Measurements from ENCODE around the gene USP12. TPM values are rescaled to one million over a fixed set of nuclear protein-coding genes. Genes with fewer than 3 reads are reported as not detected.

Gene USP12
- total RNA-seq, 1 donor from 2014 or later = 37.5 TPM

DNA sequence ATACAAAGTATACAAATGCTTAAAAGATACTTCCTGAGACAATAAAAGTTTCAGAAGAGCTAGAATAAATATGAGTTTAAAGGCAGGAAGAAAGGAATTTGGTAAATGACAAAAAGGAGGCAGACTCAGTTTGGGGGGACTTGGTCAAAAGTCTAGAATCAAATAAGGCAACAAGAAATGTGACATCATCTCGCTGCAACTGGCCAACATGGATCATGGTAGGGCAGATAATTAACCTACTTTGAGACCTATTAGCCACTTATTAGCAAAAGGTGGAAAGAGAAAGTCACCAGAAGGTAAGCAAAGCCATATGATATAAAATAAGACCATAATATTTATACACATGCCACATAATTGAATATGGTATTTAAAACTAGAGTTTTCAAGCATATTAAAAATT is 5.3 kb downstream of the USP12 start:
- Histone ChIP-seq H3K27me3 (no peaks in the 10 kb centered on the region), H3K36me3 (no peaks in the 10 kb centered on the region), H3K27ac (no peak overlapping the region), H3K9me3 (no peaks in the 10 kb centered on the region), H3K4me1 (peaks cover 61% of the 10 kb centered on the region), H3K4me3 (no peak overlapping the region)
- ATAC-seq (no peak), DNase-seq (no peak)
- intact Hi-C loops (cut with DNase I) = no loop called here
- TF ChIP-seq, protein P1, sequence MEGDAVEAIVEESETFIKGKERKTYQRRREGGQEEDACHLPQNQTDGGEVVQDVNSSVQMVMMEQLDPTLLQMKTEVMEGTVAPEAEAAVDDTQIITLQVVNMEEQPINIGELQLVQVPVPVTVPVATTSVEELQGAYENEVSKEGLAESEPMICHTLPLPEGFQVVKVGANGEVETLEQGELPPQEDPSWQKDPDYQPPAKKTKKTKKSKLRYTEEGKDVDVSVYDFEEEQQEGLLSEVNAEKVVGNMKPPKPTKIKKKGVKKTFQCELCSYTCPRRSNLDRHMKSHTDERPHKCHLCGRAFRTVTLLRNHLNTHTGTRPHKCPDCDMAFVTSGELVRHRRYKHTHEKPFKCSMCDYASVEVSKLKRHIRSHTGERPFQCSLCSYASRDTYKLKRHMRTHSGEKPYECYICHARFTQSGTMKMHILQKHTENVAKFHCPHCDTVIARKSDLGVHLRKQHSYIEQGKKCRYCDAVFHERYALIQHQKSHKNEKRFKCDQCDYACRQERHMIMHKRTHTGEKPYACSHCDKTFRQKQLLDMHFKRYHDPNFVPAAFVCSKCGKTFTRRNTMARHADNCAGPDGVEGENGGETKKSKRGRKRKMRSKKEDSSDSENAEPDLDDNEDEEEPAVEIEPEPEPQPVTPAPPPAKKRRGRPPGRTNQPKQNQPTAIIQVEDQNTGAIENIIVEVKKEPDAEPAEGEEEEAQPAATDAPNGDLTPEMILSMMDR (IDR thresholded peaks at IDR 0.05) = no peak

DNA sequence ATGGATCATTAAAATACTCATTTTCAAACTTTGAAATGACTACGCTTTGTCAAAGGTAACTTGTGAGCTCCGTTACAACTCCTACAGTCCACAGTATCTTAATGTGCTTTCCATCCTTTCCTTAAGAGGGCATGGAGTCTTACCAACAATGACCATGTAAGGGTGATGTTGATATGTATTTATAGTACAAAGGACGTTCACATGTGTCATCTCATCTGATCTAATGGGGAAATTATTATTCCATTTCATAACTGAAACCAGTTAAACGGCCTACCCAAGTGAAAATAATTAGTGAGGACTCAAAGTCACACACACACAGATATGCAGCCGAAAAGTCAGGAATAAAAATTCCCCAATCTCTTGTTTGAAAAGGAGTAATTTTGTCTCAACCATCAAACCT is 9.6 kb downstream of the USP12 start:
- intact Hi-C loops (cut with DNase I) = no loop called here
- Histone ChIP-seq H3K36me3 (no peaks in the 10 kb centered on the region), H3K27me3 (no peaks in the 10 kb centered on the region), H3K4me1 (peaks cover 28% of the 10 kb centered on the region), H3K4me3 (no peak overlapping the region), H3K27ac (no peak overlapping the region), H3K9me3 (no peaks in the 10 kb centered on the region)
- ATAC-seq = no peak
- DNase-seq = no peak
- TF ChIP-seq, protein P1 (IDR thresholded peaks at IDR 0.05) = no peak

GRCh38 chr13:27161423-27161822 is 10.2 kb downstream of the USP12 start:
- DNase-seq (no peak), ATAC-seq (no peak)
- intact Hi-C loops (cut with DNase I) = no loop called here

GRCh38 chr13:27160657-27161295 is 10.8 kb downstream of the USP12 start:
- TF ChIP-seq, protein P1 (IDR thresholded peaks at IDR 0.05) = no peak
- Histone ChIP-seq H3K4me3 (no peak overlapping the region), H3K36me3 (no peaks in the 10 kb centered on the region), H3K27me3 (no peaks in the 10 kb centered on the region), H3K27ac (no peak overlapping the region), H3K4me1 (peaks cover 16% of the 10 kb centered on the region), H3K9me3 (peaks cover 8% of the 10 kb centered on the region)
- ATAC-seq = no peak
- no peak for DNase-seq
- intact Hi-C loops (cut with DNase I) = no loop called here

More at GRCh38 chr13:27161423-27161822, 10.2 kb downstream of the USP12 start:
- no peaks in the 10 kb centered on the region for H3K27me3 ChIP-seq
- H3K9me3 ChIP-seq = peaks cover 1% of the 10 kb centered on the region
- TF ChIP-seq, protein P1 (IDR thresholded peaks at IDR 0.05) = no peak
- H3K4me3 ChIP-seq = no peak overlapping the region
- H3K36me3 ChIP-seq = no peaks in the 10 kb centered on the region
- no peak overlapping the region for H3K27ac ChIP-seq
- H3K4me1 ChIP-seq = peaks cover 23% of the 10 kb centered on the region

DNA sequence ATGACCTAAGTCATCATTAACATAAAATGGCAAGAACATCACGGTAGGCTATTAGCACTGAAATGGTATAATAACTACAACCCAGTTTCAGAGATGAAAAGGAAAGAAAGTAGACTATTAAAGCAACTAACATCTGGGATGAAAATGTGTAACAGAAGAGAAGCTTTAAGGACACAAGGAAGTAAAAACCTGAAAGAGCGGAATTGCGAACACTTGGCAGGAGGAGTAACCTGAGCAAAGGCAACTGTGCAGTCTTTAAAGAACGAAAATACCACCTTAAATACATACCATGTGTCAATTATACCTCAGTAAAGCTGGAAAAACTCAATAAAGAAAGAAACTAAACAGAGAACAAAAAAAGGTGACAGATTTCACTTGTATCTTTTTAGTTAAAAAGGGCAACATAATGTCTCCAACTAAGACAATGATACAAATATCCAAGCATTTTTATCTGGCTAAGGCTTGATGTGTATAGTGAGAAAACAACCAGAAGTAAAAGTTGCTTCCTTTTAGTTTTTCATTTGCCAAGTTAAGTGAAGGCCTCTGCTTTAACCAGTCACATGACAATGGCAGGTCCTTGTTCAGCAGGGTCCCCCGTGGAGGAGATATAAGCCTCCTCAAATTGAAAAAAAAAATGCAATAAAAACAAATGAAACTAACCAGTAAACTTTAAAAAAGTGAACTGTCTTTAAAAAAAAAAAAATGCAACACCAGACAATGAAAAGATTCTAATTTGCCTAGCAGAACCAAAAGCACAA is 11.6 kb downstream of the USP12 start:
- ATAC-seq (no peak), DNase-seq (no peak)
- Histone ChIP-seq H3K27ac (no peak overlapping the region), H3K4me1 (peaks cover 14% of the 10 kb centered on the region), H3K36me3 (no peaks in the 10 kb centered on the region), H3K27me3 (no peaks in the 10 kb centered on the region), H3K4me3 (no peak overlapping the region), H3K9me3 (peaks cover 8% of the 10 kb centered on the region)
- TF ChIP-seq, protein P1 (IDR thresholded peaks at IDR 0.05) = no peak
- intact Hi-C loops (cut with DNase I) = no loop called here
